GM18907 (cell line): ENCODE results near the gene CHTF8.

ENCODE experiments used
- ATAC-seq: cut with Tn5 transposase; IDR thresholded peaks from one replicate; pipeline ENCODE4 v1.9.1; 2021; ENCODE audit warnings: mild to moderate bottlenecking, moderate library complexity; ENCODE audit not compliant: unreplicated experiment

Gene CHTF8

GRCh38 chr16:69088684-69089083, 43.7 kb downstream of the CHTF8 start:
- no peak for ATAC-seq

- ATAC-seq, result no peak
Measured at GRCh38 chr16:69087161-69087581, 45.2 kb downstream of the CHTF8 start.

- ATAC-seq, result no peak
Measured at GRCh38 chr16:69085032-69085695, 47.2 kb downstream of the CHTF8 start.

- ATAC-seq, result no peak
Measured at GRCh38 chr16:69084289-69084688, 48.1 kb downstream of the CHTF8 start.

- no peak for ATAC-seq
Measured at GRCh38 chr16:69083306-69083941, 49.0 kb downstream of the CHTF8 start.

- no peak for ATAC-seq
Measured at GRCh38 chr16:69079697-69080096, 52.7 kb downstream of the CHTF8 start.

- no peak for ATAC-seq
Measured at GRCh38 chr16:69078073-69078472, 54.3 kb downstream of the CHTF8 start.

- no peak for ATAC-seq
Measured at GRCh38 chr16:69077251-69077650, 55.1 kb downstream of the CHTF8 start.

- no peak for ATAC-seq
Measured at GRCh38 chr16:69073181-69073702, 59.1 kb downstream of the CHTF8 start.

- ATAC-seq, result no peak
Measured at GRCh38 chr16:69072640-69072974, 59.8 kb downstream of the CHTF8 start.

GRCh38 chr16:69071036-69071435, 61.4 kb downstream of the CHTF8 start:
- ATAC-seq, result no peak

- no peak for ATAC-seq
Measured at GRCh38 chr16:69069504-69069903, 62.9 kb downstream of the CHTF8 start.
